Vein endothelial cell (primary cell): Measurements from ENCODE around the gene CGNL1. TPM values are rescaled to one million over a fixed set of nuclear protein-coding genes. Genes with fewer than 3 reads are reported as not detected.

Experiments
- small RNA-seq: library from RNA; depleted of rRNA; stranded (forward); fragments of <200 nt; gene quantifications from one replicate; pipeline ENCODE3, GENCODE V24; 2012
- total RNA-seq: library from RNA; depleted of rRNA; stranded (reverse); fragments of >200 nt; gene quantifications from 2 replicates; pipeline ENCODE4 v1.2.3, GENCODE V29; 2012

The CGNL1 gene
- total RNA-seq: 20.2 and 23.8 TPM in 2 replicates

GRCh38 chr15:57375827-57376695 lies at the start of gene CGNL1:
TSS of gene CGNL1 (plus strand) at chr15:57376505. CDS start at chr15:57438000, 61,495 bp downstream.

GRCh38 chr15:57591822-57592367 lies 215.6 kb downstream of the CGNL1 start, which contains the start of gene MYZAP:
TSS of gene MYZAP (plus strand) at chr15:57591904. CDS start at chr15:57592035, 131 bp downstream.

Small RNA genes lying within 50 kb of the gene (small RNA-seq; reads per million reads assigned to genes)
- gene RNU6-844P: not detected

Other genes with a start within 250 kb of the CGNL1 start
- gene MYZAP, start 215.4 kb downstream of the CGNL1 start, total RNA-seq: 12.7 and 14.4 TPM in 2 replicates